BE2C (cell line): ENCODE measurements around the gene FBXW8.

Source experiments
- DNase-seq: peaks from one replicate; pipeline ENCODE4 v3.0.0-alpha.2; 2020
- H3K27me3 ChIP-seq: fragments of 250-450 bp; sonication (Bioruptor Pico); 2 replicates; pipeline ENCODE4 v1.5.1; 2020; ENCODE audit warnings: mild to moderate bottlenecking
- H3K36me3 ChIP-seq: fragments of 250-450 bp; sonication (Bioruptor Pico); 2 replicates; pipeline ENCODE4 v1.5.1; 2020; ENCODE audit warnings: mild to moderate bottlenecking
- H3K4me1 ChIP-seq: fragments of 250-450 bp; sonication (Bioruptor Pico); 2 replicates; pipeline ENCODE4 v1.5.1; 2020
- H3K4me3 ChIP-seq: 2 replicates; pipeline ENCODE4 v1.5.1; 2011; ENCODE audit warnings: low read depth, low read length
- H3K9me3 ChIP-seq: fragments of 250-450 bp; sonication (Bioruptor Pico); 2 replicates; pipeline ENCODE4 v1.5.1; 2020
- TF ChIP-seq, protein P1 (sequence below): IDR thresholded peaks from 2 replicates; pipeline ENCODE4 v1.5.1; 2012; ENCODE audit warnings: mild to moderate bottlenecking, low read depth, low read length

The FBXW8 gene

DNA sequence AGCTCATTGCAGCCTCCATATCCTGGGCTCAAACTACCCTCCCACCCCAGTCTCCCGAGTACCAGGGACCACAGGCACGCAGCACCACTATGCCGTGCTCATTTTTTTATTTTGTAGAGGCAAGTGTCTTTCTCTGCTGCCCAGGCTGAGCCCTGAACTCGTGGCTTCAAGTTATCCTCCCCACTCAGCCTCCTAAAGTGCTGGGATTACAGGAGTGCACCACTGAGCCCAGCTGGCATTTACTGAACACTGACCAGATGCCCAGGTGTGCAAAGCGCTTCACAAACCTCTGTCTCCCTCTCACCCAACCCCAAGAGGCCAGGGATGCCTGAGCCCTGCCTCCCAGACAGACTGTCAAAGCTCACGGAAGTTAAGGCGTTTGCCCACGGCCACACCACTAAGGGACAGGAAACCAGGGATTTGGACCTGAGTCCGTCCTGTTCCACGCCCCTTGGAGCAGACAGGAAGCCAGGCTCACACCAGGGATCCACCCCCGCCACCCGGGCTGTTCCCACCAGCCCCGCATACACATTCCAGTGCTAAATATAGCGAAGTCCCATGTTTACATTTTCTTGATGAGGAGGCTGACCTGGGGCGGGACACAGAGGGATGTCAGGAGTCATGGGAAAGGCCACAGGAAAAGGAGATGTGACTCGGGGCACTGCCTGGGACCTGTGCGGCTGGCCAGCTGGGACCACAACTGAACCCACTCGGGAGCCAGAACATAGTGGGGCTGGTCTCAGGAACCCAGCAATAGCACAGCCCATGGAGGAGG is 137.2 kb downstream of the FBXW8 start:
- no peak for DNase-seq
- Histone ChIP-seq H3K27me3 (no peaks in the 10 kb centered on the region), H3K4me3 (no peak overlapping the region), H3K9me3 (no peaks in the 10 kb centered on the region), H3K36me3 (no peaks in the 10 kb centered on the region), H3K4me1 (peaks cover 11% of the 10 kb centered on the region)
- TF ChIP-seq, protein P1, sequence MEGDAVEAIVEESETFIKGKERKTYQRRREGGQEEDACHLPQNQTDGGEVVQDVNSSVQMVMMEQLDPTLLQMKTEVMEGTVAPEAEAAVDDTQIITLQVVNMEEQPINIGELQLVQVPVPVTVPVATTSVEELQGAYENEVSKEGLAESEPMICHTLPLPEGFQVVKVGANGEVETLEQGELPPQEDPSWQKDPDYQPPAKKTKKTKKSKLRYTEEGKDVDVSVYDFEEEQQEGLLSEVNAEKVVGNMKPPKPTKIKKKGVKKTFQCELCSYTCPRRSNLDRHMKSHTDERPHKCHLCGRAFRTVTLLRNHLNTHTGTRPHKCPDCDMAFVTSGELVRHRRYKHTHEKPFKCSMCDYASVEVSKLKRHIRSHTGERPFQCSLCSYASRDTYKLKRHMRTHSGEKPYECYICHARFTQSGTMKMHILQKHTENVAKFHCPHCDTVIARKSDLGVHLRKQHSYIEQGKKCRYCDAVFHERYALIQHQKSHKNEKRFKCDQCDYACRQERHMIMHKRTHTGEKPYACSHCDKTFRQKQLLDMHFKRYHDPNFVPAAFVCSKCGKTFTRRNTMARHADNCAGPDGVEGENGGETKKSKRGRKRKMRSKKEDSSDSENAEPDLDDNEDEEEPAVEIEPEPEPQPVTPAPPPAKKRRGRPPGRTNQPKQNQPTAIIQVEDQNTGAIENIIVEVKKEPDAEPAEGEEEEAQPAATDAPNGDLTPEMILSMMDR = no peak

DNA sequence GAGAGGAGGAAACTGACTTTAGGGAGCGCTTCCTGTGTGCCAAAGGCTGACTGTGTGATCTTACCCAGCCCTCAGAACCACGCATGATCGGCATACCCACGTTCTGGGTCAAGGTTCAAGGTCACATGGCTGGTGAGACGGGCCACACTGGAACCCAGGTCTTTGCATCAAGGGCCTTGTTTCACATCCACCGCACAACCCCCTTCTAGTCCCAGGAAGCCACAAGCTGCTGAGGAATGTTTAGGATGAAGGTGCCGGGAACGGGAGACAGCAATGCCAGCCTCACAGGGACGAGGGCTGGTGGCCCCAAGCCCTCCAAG is 137.8 kb downstream of the FBXW8 start:
- peaks cover 9% of the 10 kb centered on the region for H3K4me1 ChIP-seq
- H3K4me3 ChIP-seq = no peak overlapping the region

DNA sequence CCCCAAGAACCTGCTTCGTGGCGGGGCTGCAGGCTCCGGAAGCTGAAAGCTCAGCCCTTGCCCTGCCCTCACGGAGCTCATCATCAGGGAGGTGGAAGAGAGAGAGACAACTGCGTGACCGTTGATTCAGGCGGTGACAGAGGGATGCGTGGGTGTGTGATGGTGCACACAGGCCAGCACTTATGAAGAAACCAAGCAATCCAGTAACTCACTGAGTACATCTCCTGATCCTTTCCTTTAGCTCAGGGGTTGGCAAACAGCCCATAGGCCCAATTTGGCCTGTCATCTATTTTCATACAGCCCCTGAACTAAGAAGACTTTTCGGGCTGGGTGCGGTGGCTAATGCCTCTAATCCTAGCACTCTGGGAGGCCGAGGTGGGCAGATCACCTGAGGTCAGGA is 138.5 kb downstream of the FBXW8 start:
- H3K4me1 ChIP-seq = peaks cover 9% of the 10 kb centered on the region

More for the DNA sequence above, 137.8 kb downstream of the FBXW8 start:
- TF ChIP-seq, protein P1 = no peak
- no peak for DNase-seq
- H3K27me3 ChIP-seq = no peaks in the 10 kb centered on the region
- H3K9me3 ChIP-seq = no peaks in the 10 kb centered on the region
- H3K36me3 ChIP-seq = no peaks in the 10 kb centered on the region

DNA sequence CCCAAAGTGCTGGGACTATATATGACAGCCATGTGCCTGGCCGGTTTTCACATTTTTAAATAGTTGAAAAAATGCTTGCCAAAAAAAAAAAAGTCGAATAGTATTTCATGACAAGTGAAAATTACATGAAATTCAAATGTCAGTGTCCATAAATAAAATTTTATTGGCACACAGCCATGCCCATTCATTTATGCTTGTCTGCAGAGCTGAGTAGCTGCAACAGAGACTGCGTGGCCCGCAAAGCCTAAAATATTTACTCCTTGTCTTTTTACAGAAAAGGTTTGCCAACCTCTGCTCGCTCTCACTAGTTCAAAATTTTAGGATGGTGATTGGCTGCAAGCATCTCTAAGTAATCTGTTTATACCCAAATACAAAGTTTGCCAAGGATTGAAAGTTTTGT is 139.3 kb downstream of the FBXW8 start:
- Histone ChIP-seq H3K4me3 (no peak overlapping the region), H3K27me3 (no peaks in the 10 kb centered on the region), H3K36me3 (no peaks in the 10 kb centered on the region), H3K9me3 (no peaks in the 10 kb centered on the region), H3K4me1 (peaks cover 7% of the 10 kb centered on the region)
- DNase-seq = no peak
- TF ChIP-seq, protein P1 = no peak

More for the DNA sequence above, 138.5 kb downstream of the FBXW8 start:
- H3K9me3 ChIP-seq = no peaks in the 10 kb centered on the region
- H3K36me3 ChIP-seq = no peaks in the 10 kb centered on the region
- no peak for DNase-seq
- TF ChIP-seq, protein P1 = no peak
- no peak overlapping the region for H3K4me3 ChIP-seq
- no peaks in the 10 kb centered on the region for H3K27me3 ChIP-seq

DNA sequence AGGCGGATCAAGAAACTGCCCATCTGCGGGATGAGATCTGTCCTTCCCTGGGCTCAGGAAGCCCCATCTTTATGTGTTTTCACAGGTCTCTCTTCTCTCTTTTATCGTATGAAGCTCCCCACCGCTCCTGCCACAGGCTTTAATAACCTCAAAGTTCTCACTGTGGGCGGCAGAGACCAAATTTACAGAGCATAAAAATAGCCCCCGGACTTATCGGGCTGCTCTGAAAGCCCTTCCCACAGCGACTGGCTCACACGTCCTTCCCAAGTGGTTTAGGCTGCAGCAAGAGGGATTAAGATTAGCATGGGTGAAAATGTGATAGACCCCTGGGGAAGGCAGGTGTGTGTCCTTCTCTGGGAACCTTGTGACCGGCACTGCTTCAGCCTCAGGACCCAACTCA is 140.6 kb downstream of the FBXW8 start:
- DNase-seq = no peak

DNA sequence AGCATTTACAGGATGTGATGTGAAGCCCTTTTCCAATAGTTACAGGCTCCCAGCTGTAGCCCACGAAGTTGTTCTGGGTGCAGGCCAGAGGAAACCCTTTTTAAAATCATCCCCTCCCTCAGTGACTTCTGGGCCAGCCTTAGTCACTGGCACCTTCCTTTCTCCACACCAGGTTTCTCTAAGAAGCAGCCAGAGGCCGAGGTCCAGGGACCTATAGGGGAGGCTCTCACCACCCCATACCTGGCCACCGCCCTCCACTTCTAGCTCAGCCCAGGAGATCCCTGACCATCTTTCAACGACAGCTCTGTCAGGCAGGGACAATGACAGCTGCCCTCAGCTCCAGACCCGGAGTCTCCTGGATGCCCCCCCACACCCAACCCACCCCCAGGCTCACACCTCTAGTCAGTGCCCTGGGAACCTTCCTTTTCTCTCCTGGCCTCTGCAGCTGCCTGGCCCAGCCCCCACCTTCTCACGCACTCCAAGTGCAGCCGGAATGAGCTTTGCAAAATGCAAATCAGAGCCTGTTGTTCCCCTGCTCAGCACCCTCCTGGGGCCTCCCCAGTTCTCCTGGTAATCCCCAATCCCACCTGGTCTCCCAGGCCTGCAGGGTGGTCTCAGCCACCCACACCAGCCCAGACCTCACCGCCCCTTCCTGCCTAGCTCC is 141.8 kb downstream of the FBXW8 start:
- H3K27me3 ChIP-seq = no peaks in the 10 kb centered on the region
- TF ChIP-seq, protein P1 = no peak
- no peaks in the 10 kb centered on the region for H3K9me3 ChIP-seq
- no peaks in the 10 kb centered on the region for H3K36me3 ChIP-seq
- H3K4me1 ChIP-seq = no peaks in the 10 kb centered on the region
- no peak for DNase-seq
- no peak overlapping the region for H3K4me3 ChIP-seq

More for the DNA sequence above, 140.6 kb downstream of the FBXW8 start:
- TF ChIP-seq, protein P1 = no peak
- Histone ChIP-seq H3K36me3 (no peaks in the 10 kb centered on the region), H3K4me3 (no peak overlapping the region), H3K9me3 (no peaks in the 10 kb centered on the region), H3K27me3 (no peaks in the 10 kb centered on the region), H3K4me1 (no peaks in the 10 kb centered on the region; the same call in 1 of the 2 replicates)
